ENCODE measurements around the gene TESK2.

DNA sequence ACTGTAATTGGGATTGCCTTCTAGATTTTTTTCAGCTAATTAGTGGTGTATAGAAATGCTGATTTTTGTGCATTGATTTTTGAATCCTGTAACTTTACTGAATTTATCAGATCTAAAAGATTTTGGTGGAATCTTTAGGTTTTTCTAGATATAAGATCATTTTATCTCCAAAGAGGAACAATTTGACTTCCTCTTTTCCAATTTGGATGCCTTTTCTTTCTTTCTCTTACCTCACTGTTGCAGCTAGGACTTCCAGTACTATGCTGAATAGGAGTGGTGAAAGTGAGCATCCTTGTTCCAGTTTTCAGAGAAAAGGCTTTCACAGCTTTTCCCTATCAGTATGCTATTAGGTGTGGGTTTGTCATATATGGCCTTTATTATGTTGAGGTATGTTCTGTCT is 53.6 kb downstream of the TESK2 start:
- no peak for TF ChIP-seq POLR2A (IDR thresholded peaks at IDR 0.05)
- TF ChIP-seq, protein P1, sequence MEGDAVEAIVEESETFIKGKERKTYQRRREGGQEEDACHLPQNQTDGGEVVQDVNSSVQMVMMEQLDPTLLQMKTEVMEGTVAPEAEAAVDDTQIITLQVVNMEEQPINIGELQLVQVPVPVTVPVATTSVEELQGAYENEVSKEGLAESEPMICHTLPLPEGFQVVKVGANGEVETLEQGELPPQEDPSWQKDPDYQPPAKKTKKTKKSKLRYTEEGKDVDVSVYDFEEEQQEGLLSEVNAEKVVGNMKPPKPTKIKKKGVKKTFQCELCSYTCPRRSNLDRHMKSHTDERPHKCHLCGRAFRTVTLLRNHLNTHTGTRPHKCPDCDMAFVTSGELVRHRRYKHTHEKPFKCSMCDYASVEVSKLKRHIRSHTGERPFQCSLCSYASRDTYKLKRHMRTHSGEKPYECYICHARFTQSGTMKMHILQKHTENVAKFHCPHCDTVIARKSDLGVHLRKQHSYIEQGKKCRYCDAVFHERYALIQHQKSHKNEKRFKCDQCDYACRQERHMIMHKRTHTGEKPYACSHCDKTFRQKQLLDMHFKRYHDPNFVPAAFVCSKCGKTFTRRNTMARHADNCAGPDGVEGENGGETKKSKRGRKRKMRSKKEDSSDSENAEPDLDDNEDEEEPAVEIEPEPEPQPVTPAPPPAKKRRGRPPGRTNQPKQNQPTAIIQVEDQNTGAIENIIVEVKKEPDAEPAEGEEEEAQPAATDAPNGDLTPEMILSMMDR (IDR thresholded peaks at IDR 0.05 in 8 of 11, conservative IDR thresholded peaks at IDR 0.05 in 3 of 11): no peak
- TF ChIP-seq POLR2AphosphoS5 (IDR thresholded peaks at IDR 0.05): no peak
